HPDE6-E6E7 (cell line): ENCODE results near the gene SLC12A9.

Source experiments
- DNase-seq: peaks from one replicate; pipeline ENCODE4 v3.0.0; 2011; ENCODE audit warnings: missing footprints; ENCODE audit errors: extremely low spot score

The SLC12A9 gene

GRCh38 chr7:100882785-100883526, 30.4 kb downstream of the SLC12A9 start:
- no peak for DNase-seq

GRCh38 chr7:100884736-100885439, 32.4 kb downstream of the SLC12A9 start:
- DNase-seq, result no peak

- no peak for DNase-seq
Observed at GRCh38 chr7:100885440-100886141, 33.1 kb downstream of the SLC12A9 start.

- no peak for DNase-seq
Observed at GRCh38 chr7:100886142-100886935, 33.8 kb downstream of the SLC12A9 start.

GRCh38 chr7:100886936-100887515, 34.5 kb downstream of the SLC12A9 start:
- DNase-seq, result no peak

- no peak for DNase-seq
Observed at GRCh38 chr7:100887516-100888290, 35.2 kb downstream of the SLC12A9 start.

GRCh38 chr7:100888291-100888987, 35.9 kb downstream of the SLC12A9 start:
- DNase-seq, result no peak

- no peak for DNase-seq
Observed at GRCh38 chr7:100888988-100889750, 36.7 kb downstream of the SLC12A9 start, which contains the start of gene UFSP1. TSS of gene UFSP1 (minus strand) at chr7:100889715. CDS start at chr7:100889271, 444 bp downstream.

GRCh38 chr7:100890653-100891567, 38.4 kb downstream of the SLC12A9 start:
- no peak for DNase-seq

- peak; percentile 77 for DNase-seq
Observed at GRCh38 chr7:100891568-100892247, 39.2 kb downstream of the SLC12A9 start.

- no peak for DNase-seq
Observed at GRCh38 chr7:100892364-100893317, 40.1 kb downstream of the SLC12A9 start.

- no peak for DNase-seq
Observed at GRCh38 chr7:100893318-100893895, 40.9 kb downstream of the SLC12A9 start.

- no peak for DNase-seq
Observed at GRCh38 chr7:100893910-100894721, 41.6 kb downstream of the SLC12A9 start.

GRCh38 chr7:100894860-100895700, 42.6 kb downstream of the SLC12A9 start:
- no peak for DNase-seq
